ENCODE data around the gene C1QL4.
A peak's percentile ranks its signal among the peaks of the same experiment; 100 is the strongest.

Gene C1QL4

GRCh38 chr12:49366096-49366651 is 29.2 kb upstream of the C1QL4 start:
- Histone ChIP-seq H3K4me2 (ENCODE audit: low read length) (peak overlapping the region; percentile 81), H3K36me3 (ENCODE audit: insufficient read depth, low read length) (peaks cover 2% of the 10 kb centered on the region; the same call in 1 of the 2 replicates), H3F3A (ENCODE audit: insufficient read depth, low read length) (no peaks in the 10 kb centered on the region), H4K20me1 (ENCODE audit: insufficient read depth, low read length) (no peaks in the 10 kb centered on the region), H3K4me3 (ENCODE audit: low read depth, low read length, poor library complexity, severe bottlenecking) (peak overlapping the region; percentile 84), H3K9me2 (ENCODE audit: low read depth, low read length) (no peaks in the 10 kb centered on the region), H3K4me1 (ENCODE audit: insufficient read depth, low read length, severe bottlenecking) (peaks cover 30% of the 10 kb centered on the region), H3K9ac (ENCODE audit: low read length) (peak overlapping the region; percentile 98), H3K79me2 (ENCODE audit: insufficient read depth, low read length) (peaks cover 32% of the 10 kb centered on the region), H3K27ac (ENCODE audit: low read depth, low read length, poor library complexity, severe bottlenecking) (peak overlapping the region; percentile 84), H3K27me3 (ENCODE audit: insufficient read depth, low read length) (no peaks in the 10 kb centered on the region), H3K9me3 (ENCODE audit: low read length) (no peaks in the 10 kb centered on the region), H2AFZ (ENCODE audit: low read length) (peak overlapping the region; percentile 70; the same call in 1 of the 2 replicates)
- TF ChIP-seq CTCF (IDR thresholded peaks at IDR 0.05; ENCODE audit: low read length) (no peak), EZH2 (IDR thresholded peaks at IDR 0.05; ENCODE audit: borderline replicate concordance, low read length) (no peak)

GRCh38 chr12:49365542-49365941 is 28.6 kb upstream of the C1QL4 start:
- Histone ChIP-seq H3K36me3 (ENCODE audit: insufficient read depth, low read length) (no peaks in the 10 kb centered on the region), H3K9me2 (ENCODE audit: low read depth, low read length) (no peaks in the 10 kb centered on the region), H2AFZ (ENCODE audit: low read length) (no peak overlapping the region), H3K4me3 (ENCODE audit: low read depth, low read length, poor library complexity, severe bottlenecking) (no peak overlapping the region), H3K27me3 (ENCODE audit: insufficient read depth, low read length) (no peaks in the 10 kb centered on the region), H3K27ac (ENCODE audit: low read depth, low read length, poor library complexity, severe bottlenecking) (no peak overlapping the region), H4K20me1 (ENCODE audit: insufficient read depth, low read length) (no peaks in the 10 kb centered on the region), H3K79me2 (ENCODE audit: insufficient read depth, low read length) (peaks cover 26% of the 10 kb centered on the region), H3K4me1 (ENCODE audit: insufficient read depth, low read length, severe bottlenecking) (peaks cover 30% of the 10 kb centered on the region), H3F3A (ENCODE audit: insufficient read depth, low read length) (no peaks in the 10 kb centered on the region), H3K9me3 (ENCODE audit: low read length) (no peaks in the 10 kb centered on the region), H3K4me2 (ENCODE audit: low read length) (no peak overlapping the region), H3K9ac (ENCODE audit: low read length) (no peak overlapping the region)
- no peak for TF ChIP-seq CTCF (IDR thresholded peaks at IDR 0.05; ENCODE audit: low read length)
- no peak for TF ChIP-seq EZH2 (IDR thresholded peaks at IDR 0.05; ENCODE audit: borderline replicate concordance, low read length)

- H2AFZ ChIP-seq (ENCODE audit: low read length), result no peak overlapping the region
- TF ChIP-seq CTCF (IDR thresholded peaks at IDR 0.05; ENCODE audit: low read length) (no peak), EZH2 (IDR thresholded peaks at IDR 0.05; ENCODE audit: borderline replicate concordance, low read length) (no peak)
- no peak overlapping the region for H3K4me3 ChIP-seq (ENCODE audit: low read depth, low read length, poor library complexity, severe bottlenecking)
- no peaks in the 10 kb centered on the region for H3F3A ChIP-seq (ENCODE audit: insufficient read depth, low read length)
- H3K9me2 ChIP-seq (ENCODE audit: low read depth, low read length), result no peaks in the 10 kb centered on the region
- H3K4me1 ChIP-seq (ENCODE audit: insufficient read depth, low read length, severe bottlenecking), result peaks cover 27% of the 10 kb centered on the region
- H4K20me1 ChIP-seq (ENCODE audit: insufficient read depth, low read length), result no peaks in the 10 kb centered on the region
- peaks cover 20% of the 10 kb centered on the region for H3K79me2 ChIP-seq (ENCODE audit: insufficient read depth, low read length)
- H3K9ac ChIP-seq (ENCODE audit: low read length), result no peak overlapping the region
- H3K9me3 ChIP-seq (ENCODE audit: low read length), result no peaks in the 10 kb centered on the region
- H3K36me3 ChIP-seq (ENCODE audit: insufficient read depth, low read length), result no peaks in the 10 kb centered on the region
- H3K4me2 ChIP-seq (ENCODE audit: low read length), result no peak overlapping the region
- no peaks in the 10 kb centered on the region for H3K27me3 ChIP-seq (ENCODE audit: insufficient read depth, low read length)
- H3K27ac ChIP-seq (ENCODE audit: low read depth, low read length, poor library complexity, severe bottlenecking), result no peak overlapping the region
These were observed 28.0 kb upstream of the C1QL4 start for GRCh38 chr12:49364989-49365388.

Data from OCI-LY1 (cell line).